Activated T-cell treated with anti-CD3 and anti-CD28 coated beads, Interleukin-2, amount 50 U/mL, for 48 hours (primary cell): ENCODE data around the gene HMGB1.

Experiments
- DNase-seq, 2 experiments: peaks; one replicate each; pipeline ENCODE4 v3.0.0-alpha.2; 2020

HMGB1 gene

GRCh38 chr13:30465593-30466357, at the start of gene HMGB1:
HMGB1 (minus strand) TSS chr13:30465936; CDS start chr13:30463680, 2,256 bp downstream.
- peak; percentile 95 to 96 for DNase-seq

GRCh38 chr13:30510811-30511371, 45.2 kb upstream of the HMGB1 start:
- DNase-seq, result no peak

GRCh38 chr13:30510091-30510490, 44.4 kb upstream of the HMGB1 start:
- no peak for DNase-seq

- no peak for DNase-seq
Observed at GRCh38 chr13:30509254-30510050, 43.7 kb upstream of the HMGB1 start.

- no peak for DNase-seq
Observed at GRCh38 chr13:30504081-30504480, 38.3 kb upstream of the HMGB1 start.

- no peak for DNase-seq
Observed at GRCh38 chr13:30502237-30502636, 36.5 kb upstream of the HMGB1 start.

GRCh38 chr13:30499338-30499737, 33.6 kb upstream of the HMGB1 start:
- no peak for DNase-seq

GRCh38 chr13:30496147-30496546, 30.4 kb upstream of the HMGB1 start:
- no peak for DNase-seq

- DNase-seq, result no peak
Observed at GRCh38 chr13:30495746-30496145, 30.0 kb upstream of the HMGB1 start.

- no peak for DNase-seq
Observed at GRCh38 chr13:30493658-30494381, 28.1 kb upstream of the HMGB1 start.

GRCh38 chr13:30487075-30487470, 21.3 kb upstream of the HMGB1 start:
- no peak for DNase-seq

- no peak for DNase-seq
Observed at GRCh38 chr13:30486230-30487074, 20.7 kb upstream of the HMGB1 start.

- DNase-seq, result no peak
Observed at GRCh38 chr13:30481241-30481760, 15.6 kb upstream of the HMGB1 start.

GRCh38 chr13:30480292-30480950, 14.7 kb upstream of the HMGB1 start:
- DNase-seq, result no peak

- DNase-seq, result no peak
Observed at GRCh38 chr13:30479883-30480219, 14.1 kb upstream of the HMGB1 start.

GRCh38 chr13:30479154-30479882, 13.6 kb upstream of the HMGB1 start:
- DNase-seq, result no peak

GRCh38 chr13:30477346-30478195, 11.8 kb upstream of the HMGB1 start:
- no peak for DNase-seq

GRCh38 chr13:30473675-30474074, 7.9 kb upstream of the HMGB1 start:
- no peak for DNase-seq

- DNase-seq, result no peak
Observed at GRCh38 chr13:30466841-30467252, 1.1 kb upstream of the HMGB1 start.

- DNase-seq, result no peak
Observed at GRCh38 chr13:30466358-30466714, 600 bp upstream of the HMGB1 start.
